Caco-2 (cell line): ENCODE measurements around the gene RIMS1. TPM values are rescaled to one million over a fixed set of nuclear protein-coding genes. Genes with fewer than 3 reads are reported as not detected.

ENCODE experiments used
- BruUV-seq: library from RNA; stranded (reverse); fragments of 400-500 nt; replicated peaks from 2 replicates; lab custom pipeline; 2021; lab: Mats Ljungman, UMichigan
- CTCF ChIA-PET: fragments of 300-600 bp; sonication (Branson Sonifier 250); formaldehyde crosslinking; loops from one replicate; lab custom pipeline; 2022; ENCODE audit warnings: antibody characterized with exemption; lab: Charles Lee
- POLR2A ChIA-PET: fragments of 300-600 bp; sonication (Branson Sonifier 250); formaldehyde crosslinking; loops from one replicate; lab custom pipeline; 2022; ENCODE audit warnings: antibody characterized with exemption; lab: Charles Lee
- DNase-seq, 2 experiments: peaks; one replicate each; pipeline versions ENCODE4 v3.0.0 to v3.0.0-alpha.2; 2020 to 2022
- H3K27me3 ChIP-seq: replicated peaks from 2 replicates; pipeline ENCODE4 v1.6.0; 2011; ENCODE audit warnings: low read length; ENCODE audit not compliant: control insufficient read depth, insufficient read depth
- H3K36me3 ChIP-seq: 2 replicates; pipeline ENCODE4 v1.5.1; 2011; ENCODE audit warnings: low read length; ENCODE audit not compliant: control insufficient read depth, insufficient read depth
- H3K4me1 ChIP-seq: fragments of 250-450 bp; sonication (Bioruptor Pico); 2 replicates; pipeline ENCODE4 v1.5.1; 2020; ENCODE audit warnings: mild to moderate bottlenecking
- H3K4me3 ChIP-seq: 2 replicates; pipeline ENCODE4 v1.5.1; 2011; ENCODE audit warnings: low read depth, mild to moderate bottlenecking, control low read depth, low read length
- H3K9me3 ChIP-seq: fragments of 250-450 bp; sonication (Bioruptor Pico); 2 replicates; pipeline ENCODE4 v1.5.1; 2020; ENCODE audit warnings: mild to moderate bottlenecking, moderate library complexity
- H3K27ac Mint-ChIP-seq: one replicate; pipeline ENCODE4 v1.8.0; 2022; ENCODE audit warnings: mixed read lengths; ENCODE audit not compliant: unreplicated experiment
- H3K27me3 Mint-ChIP-seq: one replicate; pipeline ENCODE4 v1.8.0; 2022; ENCODE audit warnings: mixed read lengths; ENCODE audit not compliant: insufficient read depth, unreplicated experiment
- H3K36me3 Mint-ChIP-seq: one replicate; pipeline ENCODE4 v1.8.0; 2022; ENCODE audit warnings: mild to moderate bottlenecking, mixed read lengths; ENCODE audit not compliant: insufficient read depth, unreplicated experiment
- H3K4me1 Mint-ChIP-seq: one replicate; pipeline ENCODE4 v1.8.0; 2022; ENCODE audit warnings: low read depth, mixed read lengths; ENCODE audit not compliant: unreplicated experiment
- H3K4me3 Mint-ChIP-seq: one replicate; pipeline ENCODE4 v1.8.0; 2022; ENCODE audit warnings: mild to moderate bottlenecking, moderate library complexity, mixed read lengths; ENCODE audit not compliant: unreplicated experiment
- H3K9me3 Mint-ChIP-seq: one replicate; pipeline ENCODE4 v1.8.0; 2022; ENCODE audit warnings: mixed read lengths; ENCODE audit not compliant: unreplicated experiment
- CTCF ChIP-seq, 2 experiments: fragments of 200-600 bp in 1 of 2; IDR thresholded peaks; 1 replicate in 1 of 2; 2 replicates in 1 of 2; pipeline versions ENCODE4 v1.5.1 to v1.8.0; 2011 to 2022; ENCODE audit warnings: antibody characterized with exemption in 1 of 2, control low read depth in 1 of 2, inconsistent platforms in 1 of 2, low read depth in 1 of 2, low read length in 1 of 2, mild to moderate bottlenecking in 1 of 2, moderate library complexity in 1 of 2; ENCODE audit not compliant: insufficient read depth in 1 of 2, severe bottlenecking in 1 of 2, unreplicated experiment in 1 of 2
- intact Hi-C: fragments of 100-400 bp; cut with micrococcal nuclease; formaldehyde crosslinking; loops from one replicate; pipeline ENCODE4 v1.10.0; 2022; ENCODE audit not compliant: unreplicated experiment
- total RNA-seq: library from RNA; stranded (reverse); gene quantifications from 2 replicates; pipeline ENCODE4 v1.2.3, GENCODE V29; 2022

The RIMS1 gene
- total RNA-seq, 1 experiment from 2014 or later, result 3.4 TPM

- intact Hi-C loops, result no loop called here
- POLR2A ChIA-PET, result no interaction called here
- Histone ChIP-seq H3K9me3 (no peaks in the 10 kb centered on the region), H3K4me1 (0 out of 2 replicates have a peak, but pooled peaks cover 11% of the 10 kb centered on the region), H3K4me3 (no peak overlapping the region), H3K36me3 (no peaks in the 10 kb centered on the region), H3K27me3 (no peaks in the 10 kb centered on the region)
- H3K27ac Mint-ChIP-seq, result no peak overlapping the region
- H3K4me3 Mint-ChIP-seq, result no peak overlapping the region
- H3K36me3 Mint-ChIP-seq, result no peaks in the 10 kb centered on the region
- peaks cover 7% of the 10 kb centered on the region for H3K4me1 Mint-ChIP-seq
- H3K27me3 Mint-ChIP-seq, result no peaks in the 10 kb centered on the region
- TF ChIP-seq CTCF (IDR thresholded peaks at IDR 0.05; ENCODE audit: insufficient read depth in 1 of 2, low read depth in 1 of 2, low read length in 1 of 2, severe bottlenecking in 1 of 2, unreplicated experiment in 1 of 2), result no peak
- no TSS peak for BruUV-seq
- H3K9me3 Mint-ChIP-seq, result no peaks in the 10 kb centered on the region
- no peak for DNase-seq
- CTCF ChIA-PET, result no interaction called here
Measured at GRCh38 chr6:72035486-72035885, 149.1 kb downstream of the RIMS1 start.

- CTCF ChIA-PET, result no interaction called here
Measured at GRCh38 chr6:72035966-72036365, 149.6 kb downstream of the RIMS1 start.

GRCh38 chr6:72037006-72037405 is 150.7 kb downstream of the RIMS1 start:
- Histone ChIP-seq H3K4me1 (0 out of 2 replicates have a peak, but pooled peaks cover 11% of the 10 kb centered on the region), H3K4me3 (no peak overlapping the region), H3K9me3 (no peaks in the 10 kb centered on the region), H3K27me3 (no peaks in the 10 kb centered on the region), H3K36me3 (no peaks in the 10 kb centered on the region)
- intact Hi-C loops, result no loop called here
- BruUV-seq, result no TSS peak
- no peak overlapping the region for H3K4me3 Mint-ChIP-seq
- no peaks in the 10 kb centered on the region for H3K9me3 Mint-ChIP-seq
- ChIA-PET CTCF (no interaction called here), POLR2A (no interaction called here)
- DNase-seq, result no peak
- H3K27ac Mint-ChIP-seq, result no peak overlapping the region
- peaks cover 7% of the 10 kb centered on the region for H3K4me1 Mint-ChIP-seq
- H3K27me3 Mint-ChIP-seq, result no peaks in the 10 kb centered on the region
- H3K36me3 Mint-ChIP-seq, result no peaks in the 10 kb centered on the region
- TF ChIP-seq CTCF (IDR thresholded peaks at IDR 0.05; ENCODE audit: insufficient read depth in 1 of 2, low read depth in 1 of 2, low read length in 1 of 2, severe bottlenecking in 1 of 2, unreplicated experiment in 1 of 2), result no peak

More at GRCh38 chr6:72035966-72036365, 149.6 kb downstream of the RIMS1 start:
- BruUV-seq, result no TSS peak
- no peak for DNase-seq
- Histone ChIP-seq H3K27me3 (no peaks in the 10 kb centered on the region), H3K4me1 (0 out of 2 replicates have a peak, but pooled peaks cover 11% of the 10 kb centered on the region), H3K9me3 (no peaks in the 10 kb centered on the region), H3K4me3 (no peak overlapping the region), H3K36me3 (no peaks in the 10 kb centered on the region)
- intact Hi-C loops, result no loop called here
- Mint-ChIP-seq H3K27me3 (no peaks in the 10 kb centered on the region), H3K9me3 (no peaks in the 10 kb centered on the region), H3K36me3 (no peaks in the 10 kb centered on the region), H3K27ac (no peak overlapping the region), H3K4me1 (peaks cover 7% of the 10 kb centered on the region), H3K4me3 (no peak overlapping the region)
- POLR2A ChIA-PET, result no interaction called here
- TF ChIP-seq CTCF (IDR thresholded peaks at IDR 0.05; ENCODE audit: insufficient read depth in 1 of 2, low read depth in 1 of 2, low read length in 1 of 2, severe bottlenecking in 1 of 2, unreplicated experiment in 1 of 2), result no peak
